Measurements from ENCODE around the gene CD47. TPM values are rescaled to one million over a fixed set of nuclear protein-coding genes. Genes with fewer than 3 reads are reported as not detected.

CD47 gene
- total and polyA plus RNA-seq, 2 of the 13 experiments (the other 11 are each of a cell fraction or from before 2014, with no cell fraction given), result 3.3 to 6.5 TPM

DNA sequence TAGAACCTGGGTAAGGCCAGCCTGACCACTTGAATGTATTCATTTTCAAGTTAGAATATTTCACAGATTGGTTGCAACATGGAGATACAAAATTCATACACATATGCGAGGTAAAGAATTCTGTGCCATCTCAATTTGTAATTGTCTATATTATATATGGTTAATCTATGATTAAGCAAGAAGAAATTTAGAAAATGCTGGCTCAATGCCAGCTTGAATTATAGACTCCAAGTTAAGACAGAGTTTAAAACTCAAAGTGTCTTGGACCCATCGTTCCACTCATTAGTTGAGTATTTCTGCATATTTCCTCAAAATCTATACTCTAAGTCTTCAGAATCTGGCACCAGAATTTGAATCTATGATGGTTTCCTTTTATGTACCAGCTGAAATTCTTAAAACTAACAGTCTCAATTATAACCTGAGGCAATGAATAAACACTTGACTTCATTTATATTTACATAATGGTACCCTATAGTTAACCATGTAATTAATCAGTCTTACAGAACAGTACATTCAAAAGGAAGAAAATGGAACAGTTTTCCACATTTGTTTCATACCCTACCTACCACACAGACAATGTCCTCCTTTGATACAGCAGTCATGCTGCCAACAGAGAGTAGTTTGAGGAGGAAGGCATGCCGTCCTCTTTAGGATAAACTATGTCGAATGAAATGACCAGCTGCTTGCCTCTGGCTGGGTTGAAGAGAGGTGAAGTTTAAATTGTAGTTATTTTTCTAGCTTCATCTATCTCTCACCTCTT is 95.7 kb downstream of the CD47 start (continued):
- TF ChIP-seq AKNA (CRISPR knock-in tag; IDR thresholded peaks at IDR 0.05; ENCODE audit: borderline replicate concordance) (no peak), ZFP1 (CRISPR knock-in tag; IDR thresholded peaks at IDR 0.05) (no peak), ZNF816 (CRISPR knock-in tag; IDR thresholded peaks at IDR 0.05; ENCODE audit: borderline replicate concordance) (no peak), HIC2 (CRISPR knock-in tag; IDR thresholded peaks at IDR 0.05; ENCODE audit: low read depth) (no peak)
- TF ChIP-seq, protein P1, sequence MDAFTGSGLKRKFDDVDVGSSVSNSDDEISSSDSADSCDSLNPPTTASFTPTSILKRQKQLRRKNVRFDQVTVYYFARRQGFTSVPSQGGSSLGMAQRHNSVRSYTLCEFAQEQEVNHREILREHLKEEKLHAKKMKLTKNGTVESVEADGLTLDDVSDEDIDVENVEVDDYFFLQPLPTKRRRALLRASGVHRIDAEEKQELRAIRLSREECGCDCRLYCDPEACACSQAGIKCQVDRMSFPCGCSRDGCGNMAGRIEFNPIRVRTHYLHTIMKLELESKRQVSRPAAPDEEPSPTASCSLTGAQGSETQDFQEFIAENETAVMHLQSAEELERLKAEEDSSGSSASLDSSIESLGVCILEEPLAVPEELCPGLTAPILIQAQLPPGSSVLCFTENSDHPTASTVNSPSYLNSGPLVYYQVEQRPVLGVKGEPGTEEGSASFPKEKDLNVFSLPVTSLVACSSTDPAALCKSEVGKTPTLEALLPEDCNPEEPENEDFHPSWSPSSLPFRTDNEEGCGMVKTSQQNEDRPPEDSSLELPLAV (CRISPR knock-in tag; conservative IDR thresholded peaks at IDR 0.05; ENCODE audit: low read depth), result no peak
